ENCODE measurements around the gene DENND4B. TPM values are rescaled to one million over a fixed set of nuclear protein-coding genes. Genes with fewer than 3 reads are reported as not detected.

DENND4B gene
- total RNA-seq, 2 experiments from 2014 or later, result 102 to 107 TPM

DNA sequence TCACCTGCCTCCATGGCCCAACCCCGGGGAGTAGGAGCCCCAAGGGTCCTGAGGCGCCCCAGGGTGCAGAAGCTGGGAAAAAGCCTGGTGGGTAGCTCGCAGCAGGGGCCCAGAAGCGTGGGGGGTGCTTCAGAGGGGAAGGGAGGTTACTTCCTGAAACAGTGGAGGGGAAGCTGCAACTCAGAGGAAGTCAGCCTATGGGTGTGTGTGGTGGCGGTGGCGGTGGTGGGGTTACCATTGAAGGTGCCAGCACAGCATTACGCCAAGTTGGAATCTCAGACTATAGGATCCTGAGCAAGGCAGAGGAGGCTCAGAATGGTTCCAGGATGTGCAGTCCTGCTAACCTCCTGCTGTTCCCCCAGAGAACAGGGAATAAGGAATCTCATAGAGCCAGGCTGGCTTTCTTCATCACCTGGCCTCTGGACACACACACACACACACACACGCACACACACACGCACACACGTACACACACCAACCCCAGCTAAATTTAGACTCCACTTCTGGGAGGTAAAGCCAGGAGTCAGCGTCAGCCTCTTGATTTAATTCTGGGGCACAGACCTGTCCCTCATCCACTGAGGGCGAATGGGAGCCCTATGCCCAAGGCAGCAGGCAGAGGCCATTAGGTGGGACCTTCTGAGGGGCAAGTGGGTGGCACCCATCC, 1.3 kb downstream of the DENND4B start:
- H3K27me3 Mint-ChIP-seq, result no peaks in the 10 kb centered on the region

DNA sequence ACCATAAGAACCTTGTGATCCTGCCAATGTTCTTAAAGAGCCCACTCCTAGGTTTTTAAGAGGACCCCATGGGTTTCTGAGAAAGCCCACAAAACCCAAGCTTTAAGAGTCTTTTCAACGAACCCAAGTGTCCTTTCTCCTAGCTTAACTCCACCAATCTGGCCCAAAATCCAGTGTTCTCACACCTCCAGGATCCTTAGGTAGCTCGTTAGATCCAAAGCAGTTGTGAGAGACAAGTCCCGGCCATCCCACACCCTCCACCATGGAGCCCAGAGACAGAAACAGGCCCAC, 1.7 kb downstream of the DENND4B start:
- Mint-ChIP-seq H3K27ac (peak overlapping the region; percentile 99), H3K27me3 (no peaks in the 10 kb centered on the region), H3K36me3 (ENCODE audit: low read depth) (peaks cover 48% of the 10 kb centered on the region), H3K4me3 (peak overlapping the region; percentile 88), H3K4me1 (ENCODE audit: low read depth) (peaks cover 31% of the 10 kb centered on the region), H3K9me3 (no peaks in the 10 kb centered on the region)
- CTCF ChIA-PET, result interaction anchor here (0.8 to 4.8 kb wide), 9 partner anchors 11 to 213 kb away, joined by 3 to 59 read pairs (median 29); partner anchors contain the start of genes CREB3L4, GATAD2B, RAB13 and SLC39A1
- intact Hi-C loops (cut with micrococcal nuclease), result no loop called here
- ATAC-seq (no peak), DNase-seq (no peak)
- POLR2A ChIA-PET, result interaction anchor here (1.0 to 8.9 kb wide), 21 partner anchors 10 to 237 kb away, joined by 3 to 126 read pairs (median 5); partner anchors contain the start of genes CREB3L4, CRTC2, GATAD2B and JTB
- TF ChIP-seq, protein P1, sequence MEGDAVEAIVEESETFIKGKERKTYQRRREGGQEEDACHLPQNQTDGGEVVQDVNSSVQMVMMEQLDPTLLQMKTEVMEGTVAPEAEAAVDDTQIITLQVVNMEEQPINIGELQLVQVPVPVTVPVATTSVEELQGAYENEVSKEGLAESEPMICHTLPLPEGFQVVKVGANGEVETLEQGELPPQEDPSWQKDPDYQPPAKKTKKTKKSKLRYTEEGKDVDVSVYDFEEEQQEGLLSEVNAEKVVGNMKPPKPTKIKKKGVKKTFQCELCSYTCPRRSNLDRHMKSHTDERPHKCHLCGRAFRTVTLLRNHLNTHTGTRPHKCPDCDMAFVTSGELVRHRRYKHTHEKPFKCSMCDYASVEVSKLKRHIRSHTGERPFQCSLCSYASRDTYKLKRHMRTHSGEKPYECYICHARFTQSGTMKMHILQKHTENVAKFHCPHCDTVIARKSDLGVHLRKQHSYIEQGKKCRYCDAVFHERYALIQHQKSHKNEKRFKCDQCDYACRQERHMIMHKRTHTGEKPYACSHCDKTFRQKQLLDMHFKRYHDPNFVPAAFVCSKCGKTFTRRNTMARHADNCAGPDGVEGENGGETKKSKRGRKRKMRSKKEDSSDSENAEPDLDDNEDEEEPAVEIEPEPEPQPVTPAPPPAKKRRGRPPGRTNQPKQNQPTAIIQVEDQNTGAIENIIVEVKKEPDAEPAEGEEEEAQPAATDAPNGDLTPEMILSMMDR (IDR thresholded peaks at IDR 0.05), result no peak

More for the DNA sequence above, 1.3 kb downstream of the DENND4B start:
- no peaks in the 10 kb centered on the region for H3K9me3 Mint-ChIP-seq
- ChIA-PET POLR2A (interaction anchor here (0.9 to 8.9 kb wide), 28 partner anchors 11 to 327 kb away, joined by 3 to 126 read pairs (median 4); partner anchors contain the start of genes CREB3L4, CRTC2, GATAD2B and HAX1), CTCF (interaction anchor here (0.8 to 4.8 kb wide), 12 partner anchors 10 to 212 kb away, joined by 3 to 59 read pairs (median 9); partner anchors contain the start of genes CREB3L4, CRTC2, GATAD2B and RAB13)
- peaks cover 45% of the 10 kb centered on the region for H3K36me3 Mint-ChIP-seq (ENCODE audit: low read depth)
- intact Hi-C loops (cut with micrococcal nuclease), result no loop called here
- TF ChIP-seq, protein P1 (IDR thresholded peaks at IDR 0.05), result no peak
- peak overlapping the region; percentile 99 for H3K27ac Mint-ChIP-seq
- ATAC-seq (peak; percentile 73), DNase-seq (peak; percentile 94)
- H3K4me1 Mint-ChIP-seq (ENCODE audit: low read depth), result peaks cover 29% of the 10 kb centered on the region
- peak overlapping the region; percentile 88 for H3K4me3 Mint-ChIP-seq

DNA sequence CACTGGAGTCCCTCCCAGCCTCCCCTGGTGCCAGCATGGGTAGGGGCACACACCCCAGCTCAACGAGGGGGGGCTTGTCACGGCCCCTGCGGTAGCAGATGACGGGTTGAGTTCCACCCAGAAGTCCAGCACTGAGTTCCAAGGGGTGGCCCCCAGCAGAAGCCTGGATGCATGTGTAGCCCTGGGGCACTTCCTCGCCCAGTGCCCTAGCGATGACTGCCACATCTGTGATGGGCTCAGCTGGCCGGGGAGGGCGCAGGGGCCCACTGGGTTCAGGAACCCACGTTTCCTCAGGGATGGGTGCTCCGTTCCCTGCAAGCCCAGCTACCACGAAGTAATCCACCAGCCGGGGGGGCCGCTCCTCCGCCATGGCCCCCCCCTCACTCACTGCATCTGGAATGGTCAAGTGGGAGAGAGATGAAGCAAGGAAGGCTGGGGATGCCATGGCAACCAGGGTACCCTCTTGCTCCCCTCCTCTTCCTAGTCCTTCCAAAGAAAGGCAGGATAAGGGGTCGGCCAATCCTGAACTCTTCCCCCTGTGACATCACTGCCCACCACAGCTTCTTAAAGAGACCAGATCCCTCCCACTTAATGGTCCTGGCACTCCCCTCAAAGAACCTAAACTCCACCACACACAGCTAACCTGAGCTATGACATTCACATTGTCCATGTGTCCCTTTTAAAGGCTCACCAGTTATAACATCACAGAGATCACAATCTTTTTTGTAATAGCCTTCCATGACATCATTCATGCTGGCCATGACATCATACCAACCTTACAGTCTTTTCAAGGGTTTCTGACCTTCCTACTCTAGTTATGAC, 2.3 kb downstream of the DENND4B start:
- POLR2A ChIA-PET, result interaction anchor here (0.6 to 8.9 kb wide), 21 partner anchors 10 to 277 kb away, joined by 3 to 126 read pairs (median 5); partner anchors contain the start of genes CREB3L4, CRTC2, GATAD2B and JTB
- ATAC-seq, result no peak
- Mint-ChIP-seq H3K36me3 (ENCODE audit: low read depth) (peaks cover 50% of the 10 kb centered on the region), H3K4me1 (ENCODE audit: low read depth) (peaks cover 31% of the 10 kb centered on the region), H3K9me3 (no peaks in the 10 kb centered on the region), H3K27me3 (no peaks in the 10 kb centered on the region), H3K27ac (peak overlapping the region; percentile 99), H3K4me3 (peak overlapping the region; percentile 88)
- TF ChIP-seq, protein P1 (IDR thresholded peaks at IDR 0.05), result no peak
- CTCF ChIA-PET, result interaction anchor here (0.8 to 4.8 kb wide), 11 partner anchors 10 to 213 kb away, joined by 3 to 59 read pairs (median 4); partner anchors contain the start of genes GATAD2B and RAB13
- intact Hi-C loops (cut with micrococcal nuclease), result no loop called here
- DNase-seq, result peak; percentile 61

DNA sequence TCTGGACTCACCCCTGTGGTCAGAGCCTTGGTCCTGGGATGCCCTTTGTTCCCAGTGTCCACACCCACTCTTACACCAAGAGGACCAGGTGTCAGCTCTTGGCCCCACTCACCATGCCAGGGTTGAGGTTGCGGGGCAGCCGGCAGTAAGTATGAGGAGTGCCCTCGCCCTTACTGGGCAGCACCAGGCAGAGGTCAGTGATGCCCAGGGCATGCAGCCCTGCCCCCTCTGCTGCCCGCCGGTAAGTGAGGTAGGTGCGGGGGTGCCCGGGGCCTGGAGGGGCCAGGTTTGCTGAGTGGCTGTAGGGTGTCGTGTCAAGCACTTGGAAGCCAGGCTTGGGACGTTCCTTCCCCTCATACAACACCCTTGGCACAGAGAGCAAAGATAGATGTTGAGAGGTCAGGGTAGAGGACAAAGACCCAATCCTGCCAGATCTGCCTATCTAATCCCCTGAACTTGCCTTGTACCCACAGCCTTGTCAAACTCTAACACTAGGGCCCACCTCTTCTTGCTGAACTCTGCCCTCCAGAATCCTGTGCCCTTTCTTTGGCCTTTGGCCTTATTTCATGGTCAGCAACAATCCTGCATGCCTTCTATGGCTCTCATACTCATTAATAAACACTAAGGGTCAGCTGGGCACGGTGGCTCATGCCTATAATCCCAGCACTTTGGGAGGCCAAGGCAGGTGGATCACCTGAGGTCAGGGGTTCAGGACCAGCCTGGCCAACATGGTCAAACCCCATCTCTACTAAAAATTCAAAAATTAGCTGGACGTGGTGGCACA, 3.6 kb downstream of the DENND4B start:
- Mint-ChIP-seq H3K4me1 (ENCODE audit: low read depth) (peaks cover 31% of the 10 kb centered on the region), H3K27me3 (no peaks in the 10 kb centered on the region), H3K36me3 (ENCODE audit: low read depth) (peaks cover 45% of the 10 kb centered on the region), H3K4me3 (no peak overlapping the region), H3K27ac (peak overlapping the region; percentile 75), H3K9me3 (no peaks in the 10 kb centered on the region)
- ChIA-PET CTCF (interaction anchor here (1.3 to 4.8 kb wide), 3 partner anchors 11 to 135 kb away, joined by 3 to 59 read pairs (median 3); partner anchors contain the start of gene RAB13), POLR2A (interaction anchor here (1.1 to 8.9 kb wide), 9 partner anchors 8 to 48 kb away, joined by 3 to 126 read pairs (median 13); partner anchors contain the start of genes CRTC2, GATAD2B, JTB and RAB13)
- TF ChIP-seq, protein P1 (IDR thresholded peaks at IDR 0.05), result no peak
- ATAC-seq (no peak), DNase-seq (no peak)
- intact Hi-C loops (cut with micrococcal nuclease), result no loop called here

All from activated CD8-positive, alpha-beta T cell treated with anti-CD3 and anti-CD28 coated beads for 36 hours (primary cell).